ENCODE data around the gene RC3H2. TPM values are rescaled to one million over a fixed set of nuclear protein-coding genes. Genes with fewer than 3 reads are reported as not detected.
"Not testable (repeated sequence)": the region's sequence is repeated elsewhere in the genome, so short reads cannot be mapped to it uniquely, and the experiment has no call there.

Gene RC3H2
- total RNA-seq, 2 donors from 2014 or later, result 56.4 to 60.1 TPM

DNA sequence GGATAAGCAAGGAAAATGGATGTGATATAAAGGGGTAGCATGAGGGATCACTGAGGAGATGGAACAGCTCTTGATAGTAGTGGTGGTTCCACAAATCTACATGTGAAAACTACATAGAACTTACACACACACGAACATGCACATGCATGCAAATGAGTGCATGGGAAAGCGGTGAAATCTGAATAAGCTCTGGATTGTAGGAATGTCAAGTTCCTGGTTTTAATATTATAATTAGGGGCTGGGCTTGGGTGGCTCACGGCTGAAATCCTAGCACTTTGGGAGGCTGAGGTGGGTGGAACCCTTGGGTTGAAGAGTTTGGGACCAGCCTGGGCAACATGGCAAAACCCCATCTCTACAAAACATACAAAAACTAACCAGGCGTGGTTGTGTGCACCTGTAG lies 63.7 kb downstream of the RC3H2 start:
- no peaks in the 10 kb centered on the region for H3K4me1 ChIP-seq (ENCODE audit: control insufficient read depth, insufficient read depth, low read length)
- H3K27ac ChIP-seq (ENCODE audit: low read depth, low read length), result no peak overlapping the region
- no peak overlapping the region for H3K27ac Mint-ChIP-seq
- H3K9me3 ChIP-seq (ENCODE audit: control insufficient read depth, low read length), result no peaks in the 10 kb centered on the region
- no peak overlapping the region for H3K4me3 Mint-ChIP-seq
- WGBS, 2 experiments (ENCODE audit: insufficient coverage in 1 of 2, insufficient read length in 1 of 2), result 86% methylated on average over 1 to 4 of the region's 4 CpGs
- H3K27me3 Mint-ChIP-seq (ENCODE audit: insufficient read depth), result peaks cover 3% of the 10 kb centered on the region
- H3K4me1 Mint-ChIP-seq, result no peaks in the 10 kb centered on the region
- peaks cover 20% of the 10 kb centered on the region for H3K36me3 ChIP-seq (ENCODE audit: control insufficient read depth, insufficient read depth, low read length)
- H3K9ac ChIP-seq (ENCODE audit: extremely low read depth, low read length, poor library complexity, severe bottlenecking), result no peak overlapping the region
- peaks cover 3% of the 10 kb centered on the region for H3K9me3 Mint-ChIP-seq
- no peak for DNase-seq
- no peaks in the 10 kb centered on the region for H3K27me3 ChIP-seq (ENCODE audit: control insufficient read depth, insufficient read depth, low read length, poor library complexity, severe bottlenecking)
- peaks cover 22% of the 10 kb centered on the region for H3K36me3 Mint-ChIP-seq (ENCODE audit: low read depth)
- no peak overlapping the region for H3K4me3 ChIP-seq (ENCODE audit: low read length)
- TF ChIP-seq, protein P1, sequence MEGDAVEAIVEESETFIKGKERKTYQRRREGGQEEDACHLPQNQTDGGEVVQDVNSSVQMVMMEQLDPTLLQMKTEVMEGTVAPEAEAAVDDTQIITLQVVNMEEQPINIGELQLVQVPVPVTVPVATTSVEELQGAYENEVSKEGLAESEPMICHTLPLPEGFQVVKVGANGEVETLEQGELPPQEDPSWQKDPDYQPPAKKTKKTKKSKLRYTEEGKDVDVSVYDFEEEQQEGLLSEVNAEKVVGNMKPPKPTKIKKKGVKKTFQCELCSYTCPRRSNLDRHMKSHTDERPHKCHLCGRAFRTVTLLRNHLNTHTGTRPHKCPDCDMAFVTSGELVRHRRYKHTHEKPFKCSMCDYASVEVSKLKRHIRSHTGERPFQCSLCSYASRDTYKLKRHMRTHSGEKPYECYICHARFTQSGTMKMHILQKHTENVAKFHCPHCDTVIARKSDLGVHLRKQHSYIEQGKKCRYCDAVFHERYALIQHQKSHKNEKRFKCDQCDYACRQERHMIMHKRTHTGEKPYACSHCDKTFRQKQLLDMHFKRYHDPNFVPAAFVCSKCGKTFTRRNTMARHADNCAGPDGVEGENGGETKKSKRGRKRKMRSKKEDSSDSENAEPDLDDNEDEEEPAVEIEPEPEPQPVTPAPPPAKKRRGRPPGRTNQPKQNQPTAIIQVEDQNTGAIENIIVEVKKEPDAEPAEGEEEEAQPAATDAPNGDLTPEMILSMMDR (conservative IDR thresholded peaks at IDR 0.05), result no peak

DNA sequence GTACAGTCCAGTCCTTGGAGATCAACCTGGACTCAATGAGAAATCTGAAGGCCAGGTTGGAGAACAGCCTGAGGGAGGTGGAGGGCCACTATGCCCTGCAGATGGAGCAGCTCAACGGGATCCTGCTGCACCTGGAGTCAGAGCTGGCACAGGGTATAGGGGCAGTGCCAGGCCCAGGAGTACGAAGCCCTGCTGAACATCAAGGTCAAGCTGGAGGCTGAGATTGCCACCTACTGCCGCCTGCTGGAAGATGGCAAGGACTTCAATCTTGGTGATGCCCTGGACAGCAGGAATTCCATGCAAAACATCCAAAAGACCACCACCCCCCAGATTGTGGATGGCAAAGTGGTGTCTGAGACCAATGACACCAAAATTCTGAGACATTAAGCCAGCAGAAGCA lies 66.7 kb downstream of the RC3H2 start:
- H3K27me3 ChIP-seq (ENCODE audit: control insufficient read depth, insufficient read depth, low read length, poor library complexity, severe bottlenecking); H3K27ac Mint-ChIP-seq; H3K27ac ChIP-seq (ENCODE audit: low read depth, low read length); H3K4me3 ChIP-seq (ENCODE audit: low read length); H3K9me3 Mint-ChIP-seq; H3K4me1 ChIP-seq (ENCODE audit: control insufficient read depth, insufficient read depth, low read length); H3K36me3 Mint-ChIP-seq (ENCODE audit: low read depth); H3K4me3 Mint-ChIP-seq; H3K4me1 Mint-ChIP-seq; H3K36me3 ChIP-seq (ENCODE audit: control insufficient read depth, insufficient read depth, low read length); H3K27me3 Mint-ChIP-seq (ENCODE audit: insufficient read depth); H3K9me3 ChIP-seq (ENCODE audit: control insufficient read depth, low read length); H3K9ac ChIP-seq (ENCODE audit: extremely low read depth, low read length, poor library complexity, severe bottlenecking): not testable (repeated sequence)
- DNase-seq, result peak; percentile 57
- TF ChIP-seq, protein P1 (conservative IDR thresholded peaks at IDR 0.05), result peak; percentile 51
- WGBS, 2 experiments (ENCODE audit: insufficient coverage in 1 of 2, insufficient read length in 1 of 2), result 79 to 100% methylated on average over 1 to 3 of the region's 3 CpGs

DNA sequence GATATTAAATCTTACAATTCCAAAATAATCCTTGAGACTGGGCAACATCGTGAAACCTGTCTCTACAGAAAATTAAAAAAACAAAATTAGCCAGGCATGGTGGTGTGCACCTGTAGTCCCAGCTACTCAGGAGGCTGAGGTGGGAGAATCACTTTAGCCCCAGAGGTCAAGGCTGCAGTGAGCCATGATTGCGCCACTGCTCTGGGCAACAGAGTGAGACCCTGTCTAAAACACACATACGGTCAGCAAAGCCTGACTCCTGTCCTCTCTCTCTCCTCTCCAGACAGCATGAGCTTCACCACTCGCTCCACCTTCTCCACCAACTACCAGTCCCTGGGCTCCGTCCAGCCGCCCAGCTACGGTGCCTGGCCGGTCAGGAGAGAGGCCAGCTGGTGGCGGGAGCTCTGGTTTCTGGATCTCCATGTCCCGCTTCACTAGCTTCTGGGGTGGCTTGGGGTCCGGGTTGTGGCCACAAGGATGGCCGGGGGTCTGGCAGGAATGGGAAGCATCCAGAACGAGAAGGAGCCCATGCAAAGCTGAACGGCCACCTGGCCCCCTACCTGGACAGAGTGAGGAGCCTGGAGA lies 67.8 kb downstream of the RC3H2 start:
- Mint-ChIP-seq H3K4me3 (no peak overlapping the region), H3K27ac (no peak overlapping the region), H3K9me3 (peaks cover 3% of the 10 kb centered on the region), H3K4me1 (no peaks in the 10 kb centered on the region), H3K27me3 (ENCODE audit: insufficient read depth) (peaks cover 3% of the 10 kb centered on the region), H3K36me3 (ENCODE audit: low read depth) (no peaks in the 10 kb centered on the region)
- WGBS, 2 experiments (ENCODE audit: insufficient coverage in 1 of 2, insufficient read length in 1 of 2), result 91 to 98% methylated on average over 7 to 14 of the region's 14 CpGs
- no peak overlapping the region for H3K27ac ChIP-seq (ENCODE audit: low read depth, low read length)
- no peak overlapping the region for H3K9ac ChIP-seq (ENCODE audit: extremely low read depth, low read length, poor library complexity, severe bottlenecking)
- TF ChIP-seq, protein P1 (conservative IDR thresholded peaks at IDR 0.05), result no peak
- H3K4me1 ChIP-seq (ENCODE audit: control insufficient read depth, insufficient read depth, low read length), result no peaks in the 10 kb centered on the region
- H3K27me3 ChIP-seq (ENCODE audit: control insufficient read depth, insufficient read depth, low read length, poor library complexity, severe bottlenecking), result no peaks in the 10 kb centered on the region
- no peaks in the 10 kb centered on the region for H3K9me3 ChIP-seq (ENCODE audit: control insufficient read depth, low read length)
- H3K4me3 ChIP-seq (ENCODE audit: low read length), result no peak overlapping the region
- H3K36me3 ChIP-seq (ENCODE audit: control insufficient read depth, insufficient read depth, low read length), result no peaks in the 10 kb centered on the region
- no peak for DNase-seq

Data from endodermal cell (in vitro differentiated cells).